ENCODE results near the gene CARS1.

DNA sequence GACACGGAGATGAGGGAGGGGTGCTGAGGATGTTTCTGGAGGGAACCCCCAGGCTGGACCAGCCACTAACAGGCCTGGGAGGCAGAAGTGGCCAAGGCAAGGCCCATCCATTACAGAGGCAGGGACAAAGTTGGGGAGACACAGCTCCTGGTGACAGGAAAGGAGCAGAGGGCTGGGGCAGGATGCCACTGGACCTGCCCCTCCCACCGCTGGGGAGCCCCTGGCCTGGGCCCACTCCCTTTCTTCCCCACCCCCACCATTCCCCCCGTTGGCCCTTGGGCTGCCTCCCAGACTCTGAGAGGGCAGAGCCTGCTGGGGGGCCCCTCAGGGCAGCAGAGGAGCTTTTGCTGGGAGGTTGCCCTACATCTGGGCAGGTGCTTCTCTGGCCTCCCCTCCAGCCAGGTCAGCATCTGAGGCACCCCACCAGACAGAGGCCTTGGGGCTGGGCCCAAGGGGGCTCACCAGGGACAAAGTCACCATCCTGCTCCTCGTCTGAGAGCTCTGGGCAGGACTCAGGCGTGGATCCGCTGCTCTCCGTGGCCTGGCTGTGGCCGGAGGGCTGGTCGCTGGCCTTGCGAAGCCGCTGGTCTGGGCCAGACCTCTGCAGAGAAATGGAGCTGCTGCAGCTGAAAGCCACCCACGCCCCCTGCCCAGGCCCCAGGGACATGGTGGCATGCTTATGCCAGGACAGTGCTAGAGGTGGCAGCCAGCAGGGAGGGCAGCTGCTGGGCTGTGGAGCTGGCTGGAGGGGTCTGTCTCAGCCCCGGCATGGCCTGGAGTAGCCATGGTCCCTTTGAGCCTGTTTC is 33.1 kb upstream of the CARS1 start:
- TF ChIP-seq EZH2 (optimal IDR thresholded peaks at IDR 0.05; ENCODE audit: low read depth, low read length) (no peak), EZH2phosphoT487 (IDR thresholded peaks at IDR 0.05; ENCODE audit: low read length) (no peak)
- TF ChIP-seq, protein P1, sequence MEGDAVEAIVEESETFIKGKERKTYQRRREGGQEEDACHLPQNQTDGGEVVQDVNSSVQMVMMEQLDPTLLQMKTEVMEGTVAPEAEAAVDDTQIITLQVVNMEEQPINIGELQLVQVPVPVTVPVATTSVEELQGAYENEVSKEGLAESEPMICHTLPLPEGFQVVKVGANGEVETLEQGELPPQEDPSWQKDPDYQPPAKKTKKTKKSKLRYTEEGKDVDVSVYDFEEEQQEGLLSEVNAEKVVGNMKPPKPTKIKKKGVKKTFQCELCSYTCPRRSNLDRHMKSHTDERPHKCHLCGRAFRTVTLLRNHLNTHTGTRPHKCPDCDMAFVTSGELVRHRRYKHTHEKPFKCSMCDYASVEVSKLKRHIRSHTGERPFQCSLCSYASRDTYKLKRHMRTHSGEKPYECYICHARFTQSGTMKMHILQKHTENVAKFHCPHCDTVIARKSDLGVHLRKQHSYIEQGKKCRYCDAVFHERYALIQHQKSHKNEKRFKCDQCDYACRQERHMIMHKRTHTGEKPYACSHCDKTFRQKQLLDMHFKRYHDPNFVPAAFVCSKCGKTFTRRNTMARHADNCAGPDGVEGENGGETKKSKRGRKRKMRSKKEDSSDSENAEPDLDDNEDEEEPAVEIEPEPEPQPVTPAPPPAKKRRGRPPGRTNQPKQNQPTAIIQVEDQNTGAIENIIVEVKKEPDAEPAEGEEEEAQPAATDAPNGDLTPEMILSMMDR (IDR thresholded peaks at IDR 0.05; ENCODE audit: low read length), result no peak
